Stimulated activated naive CD8-positive, alpha-beta T cell treated with anti-CD3 and anti-CD28 coated beads, Interleukin-15, Interleukin-2, amounts not matched to agents 100 ng/mL and 50 ng/mL, for 24 hours (primary cell): ENCODE results near the gene GNG12.
A peak's percentile ranks its signal among the peaks of the same experiment; 100 is the strongest.

ENCODE experiments used
- H3K27ac Mint-ChIP-seq: one replicate; pipeline ENCODE4 v1.8.0; 2021; ENCODE audit warnings: mild to moderate bottlenecking, mixed read lengths
- H3K27me3 Mint-ChIP-seq: one replicate; pipeline ENCODE4 v1.8.0; 2021; ENCODE audit warnings: mixed read lengths
- H3K36me3 Mint-ChIP-seq: one replicate; pipeline ENCODE4 v1.8.0; 2021; ENCODE audit warnings: low read depth, mixed read lengths
- H3K4me1 Mint-ChIP-seq: one replicate; pipeline ENCODE4 v1.8.0; 2021; ENCODE audit warnings: low read depth, mixed read lengths
- H3K4me3 Mint-ChIP-seq: one replicate; pipeline ENCODE4 v1.8.0; 2021; ENCODE audit warnings: mild to moderate bottlenecking, mixed read lengths
- H3K9me3 Mint-ChIP-seq: one replicate; pipeline ENCODE4 v1.8.0; 2021; ENCODE audit warnings: mixed read lengths

The GNG12 gene

GRCh38 chr1:67768480-67768879, 64.8 kb downstream of the GNG12 start:
- Mint-ChIP-seq H3K4me3 (no peak overlapping the region), H3K27me3 (peaks cover 38% of the 10 kb centered on the region), H3K36me3 (no peaks in the 10 kb centered on the region), H3K4me1 (peaks cover 45% of the 10 kb centered on the region), H3K9me3 (no peaks in the 10 kb centered on the region), H3K27ac (no peak overlapping the region)

- no peak overlapping the region for H3K4me3 Mint-ChIP-seq
- no peaks in the 10 kb centered on the region for H3K36me3 Mint-ChIP-seq
- peaks cover 35% of the 10 kb centered on the region for H3K27me3 Mint-ChIP-seq
- H3K9me3 Mint-ChIP-seq: no peaks in the 10 kb centered on the region
- H3K4me1 Mint-ChIP-seq: peaks cover 45% of the 10 kb centered on the region
- H3K27ac Mint-ChIP-seq: no peak overlapping the region
Observed at GRCh38 chr1:67767103-67767782, 66.0 kb downstream of the GNG12 start.

GRCh38 chr1:67766141-67766978, 66.9 kb downstream of the GNG12 start:
- peak overlapping the region; percentile 46 for H3K27ac Mint-ChIP-seq
- H3K4me1 Mint-ChIP-seq: peaks cover 45% of the 10 kb centered on the region
- H3K27me3 Mint-ChIP-seq: peaks cover 39% of the 10 kb centered on the region

GRCh38 chr1:67764633-67765032, 68.6 kb downstream of the GNG12 start:
- Mint-ChIP-seq H3K27me3 (peaks cover 41% of the 10 kb centered on the region), H3K4me1 (peaks cover 31% of the 10 kb centered on the region), H3K4me3 (no peak overlapping the region), H3K27ac (no peak overlapping the region), H3K36me3 (no peaks in the 10 kb centered on the region), H3K9me3 (no peaks in the 10 kb centered on the region)

More at GRCh38 chr1:67766141-67766978, 66.9 kb downstream of the GNG12 start:
- Mint-ChIP-seq H3K4me3 (peak overlapping the region; percentile 31), H3K9me3 (no peaks in the 10 kb centered on the region), H3K36me3 (no peaks in the 10 kb centered on the region)

GRCh38 chr1:67761730-67762129, 71.5 kb downstream of the GNG12 start:
- H3K4me1 Mint-ChIP-seq: peaks cover 17% of the 10 kb centered on the region
- H3K27ac Mint-ChIP-seq: no peak overlapping the region
- H3K36me3 Mint-ChIP-seq: no peaks in the 10 kb centered on the region
- no peak overlapping the region for H3K4me3 Mint-ChIP-seq
- no peaks in the 10 kb centered on the region for H3K9me3 Mint-ChIP-seq
- H3K27me3 Mint-ChIP-seq: peaks cover 32% of the 10 kb centered on the region

- H3K36me3 Mint-ChIP-seq: no peaks in the 10 kb centered on the region
- H3K27me3 Mint-ChIP-seq: peaks cover 30% of the 10 kb centered on the region
- H3K4me1 Mint-ChIP-seq: peaks cover 10% of the 10 kb centered on the region
- no peak overlapping the region for H3K27ac Mint-ChIP-seq
- no peaks in the 10 kb centered on the region for H3K9me3 Mint-ChIP-seq
- no peak overlapping the region for H3K4me3 Mint-ChIP-seq
Observed at GRCh38 chr1:67761091-67761490, 72.2 kb downstream of the GNG12 start.

- H3K27me3 Mint-ChIP-seq: peaks cover 27% of the 10 kb centered on the region
- no peak overlapping the region for H3K27ac Mint-ChIP-seq
- no peaks in the 10 kb centered on the region for H3K9me3 Mint-ChIP-seq
- peaks cover 3% of the 10 kb centered on the region for H3K4me1 Mint-ChIP-seq
- H3K36me3 Mint-ChIP-seq: no peaks in the 10 kb centered on the region
- no peak overlapping the region for H3K4me3 Mint-ChIP-seq
Observed at GRCh38 chr1:67760030-67760821, 73.0 kb downstream of the GNG12 start.

- H3K4me1 Mint-ChIP-seq: peaks cover 5% of the 10 kb centered on the region
- H3K9me3 Mint-ChIP-seq: no peaks in the 10 kb centered on the region
- no peaks in the 10 kb centered on the region for H3K36me3 Mint-ChIP-seq
- H3K27me3 Mint-ChIP-seq: peaks cover 26% of the 10 kb centered on the region
- H3K27ac Mint-ChIP-seq: no peak overlapping the region
- H3K4me3 Mint-ChIP-seq: no peak overlapping the region
Observed at GRCh38 chr1:67759692-67760029, 73.6 kb downstream of the GNG12 start.

- H3K27me3 Mint-ChIP-seq: peaks cover 25% of the 10 kb centered on the region
- H3K9me3 Mint-ChIP-seq: no peaks in the 10 kb centered on the region
- no peak overlapping the region for H3K27ac Mint-ChIP-seq
- no peaks in the 10 kb centered on the region for H3K36me3 Mint-ChIP-seq
- no peak overlapping the region for H3K4me3 Mint-ChIP-seq
- H3K4me1 Mint-ChIP-seq: peaks cover 10% of the 10 kb centered on the region
Observed at GRCh38 chr1:67759066-67759465, 74.2 kb downstream of the GNG12 start.

- Mint-ChIP-seq H3K4me3 (no peak overlapping the region), H3K27ac (no peak overlapping the region), H3K27me3 (peaks cover 8% of the 10 kb centered on the region), H3K36me3 (no peaks in the 10 kb centered on the region), H3K9me3 (no peaks in the 10 kb centered on the region), H3K4me1 (peaks cover 13% of the 10 kb centered on the region)
Observed at GRCh38 chr1:67755619-67756018, 77.6 kb downstream of the GNG12 start.

- Mint-ChIP-seq H3K27ac (no peak overlapping the region), H3K36me3 (no peaks in the 10 kb centered on the region), H3K27me3 (peaks cover 5% of the 10 kb centered on the region), H3K4me1 (peaks cover 15% of the 10 kb centered on the region), H3K4me3 (no peak overlapping the region), H3K9me3 (no peaks in the 10 kb centered on the region)
Observed at GRCh38 chr1:67755160-67755559, 78.1 kb downstream of the GNG12 start.

GRCh38 chr1:67754526-67754920, 78.7 kb downstream of the GNG12 start:
- Mint-ChIP-seq H3K36me3 (no peaks in the 10 kb centered on the region), H3K27ac (no peak overlapping the region), H3K4me3 (no peak overlapping the region), H3K9me3 (no peaks in the 10 kb centered on the region), H3K27me3 (peaks cover 9% of the 10 kb centered on the region), H3K4me1 (peaks cover 22% of the 10 kb centered on the region)

- no peak overlapping the region for H3K27ac Mint-ChIP-seq
- peaks cover 26% of the 10 kb centered on the region for H3K4me1 Mint-ChIP-seq
- H3K9me3 Mint-ChIP-seq: no peaks in the 10 kb centered on the region
- peaks cover 9% of the 10 kb centered on the region for H3K27me3 Mint-ChIP-seq
- no peak overlapping the region for H3K4me3 Mint-ChIP-seq
- no peaks in the 10 kb centered on the region for H3K36me3 Mint-ChIP-seq
Observed at GRCh38 chr1:67753776-67754525, 79.3 kb downstream of the GNG12 start.

- H3K9me3 Mint-ChIP-seq: no peaks in the 10 kb centered on the region
- H3K4me1 Mint-ChIP-seq: peaks cover 40% of the 10 kb centered on the region
- no peak overlapping the region for H3K4me3 Mint-ChIP-seq
- H3K27ac Mint-ChIP-seq: no peak overlapping the region
- H3K27me3 Mint-ChIP-seq: peaks cover 17% of the 10 kb centered on the region
- H3K36me3 Mint-ChIP-seq: no peaks in the 10 kb centered on the region
Observed at GRCh38 chr1:67752306-67752705, 81.0 kb downstream of the GNG12 start.
